ENCODE data around the gene KTI12.
"Not testable (repeated sequence)": the region's sequence is repeated elsewhere in the genome, so short reads cannot be mapped to it uniquely, and the experiment has no call there.

Gene KTI12

GRCh38 chr1:52033190-52034049 is at the start of gene KTI12:
Gene KTI12 (minus strand): TSS chr1:52033810. CDS start chr1:52033761, 49 bp downstream.
- peak; percentile 63 for DNase-seq (ENCODE audit: low read depth)

GRCh38 chr1:52080014-52080415 is 46.4 kb upstream of the KTI12 start:
- DNase-seq (ENCODE audit: low read depth) = no peak

GRCh38 chr1:52077277-52077676 is 43.7 kb upstream of the KTI12 start:
- DNase-seq (ENCODE audit: low read depth) = not testable (repeated sequence)

GRCh38 chr1:52072291-52072690 is 38.7 kb upstream of the KTI12 start:
- no peak for DNase-seq (ENCODE audit: low read depth)

GRCh38 chr1:52070704-52071103 is 37.1 kb upstream of the KTI12 start:
- no peak for DNase-seq (ENCODE audit: low read depth)

- no peak for DNase-seq (ENCODE audit: low read depth)
These were observed 29.6 kb upstream of the KTI12 start for GRCh38 chr1:52063192-52063591.

- DNase-seq (ENCODE audit: low read depth) = no peak
These were observed 27.2 kb upstream of the KTI12 start for GRCh38 chr1:52060822-52061221.

- DNase-seq (ENCODE audit: low read depth) = no peak
These were observed 26.3 kb upstream of the KTI12 start for GRCh38 chr1:52059888-52060287.

- DNase-seq (ENCODE audit: low read depth) = no peak
These were observed 25.7 kb upstream of the KTI12 start for GRCh38 chr1:52059321-52059720.

GRCh38 chr1:52057876-52058415 is 24.3 kb upstream of the KTI12 start:
- no peak for DNase-seq (ENCODE audit: low read depth)

- DNase-seq (ENCODE audit: low read depth) = no peak
These were observed 23.6 kb upstream of the KTI12 start for GRCh38 chr1:52057255-52057654.

GRCh38 chr1:52056937-52057231 is 23.3 kb upstream of the KTI12 start:
- no peak for DNase-seq (ENCODE audit: low read depth)

- peak; percentile 74 for DNase-seq (ENCODE audit: low read depth)
These were observed 22.7 kb upstream of the KTI12 start, which contains the start of gene BTF3L4 for GRCh38 chr1:52056163-52056936. Gene BTF3L4 (plus strand): TSS chr1:52056295. CDS start chr1:52059848, 3,553 bp downstream.

- no peak for DNase-seq (ENCODE audit: low read depth)
These were observed 22.2 kb upstream of the KTI12 start for GRCh38 chr1:52055866-52056162.

GRCh38 chr1:52055066-52055865 is 21.7 kb upstream of the KTI12 start, which contains the start of gene TXNDC12:
Gene TXNDC12 (minus strand): TSS chr1:52055191. CDS start chr1:52055096, 95 bp downstream.
- peak; percentile 26 for DNase-seq (ENCODE audit: low read depth)

GRCh38 chr1:52054496-52055065 is 21.0 kb upstream of the KTI12 start:
- DNase-seq (ENCODE audit: low read depth) = no peak

- no peak for DNase-seq (ENCODE audit: low read depth)
These were observed 20.3 kb upstream of the KTI12 start for GRCh38 chr1:52053862-52054261.

- not testable (repeated sequence) for DNase-seq (ENCODE audit: low read depth)
These were observed 15.7 kb upstream of the KTI12 start for GRCh38 chr1:52049337-52049736.

GRCh38 chr1:52045666-52046195 is 12.1 kb upstream of the KTI12 start:
- DNase-seq (ENCODE audit: low read depth) = not testable (repeated sequence)

- no peak for DNase-seq (ENCODE audit: low read depth)
These were observed 11.6 kb upstream of the KTI12 start for GRCh38 chr1:52045236-52045635.

- no peak for DNase-seq (ENCODE audit: low read depth)
These were observed 8.1 kb upstream of the KTI12 start for GRCh38 chr1:52041551-52042185.

All from stimulated activated CD8-positive, alpha-beta memory T cell treated with anti-CD3 and anti-CD28 coated beads, Interleukin-15, amount 100 ng/mL, for 24 hours (primary cell).